ENCODE results near the gene SH3RF2. TPM values are rescaled to one million over a fixed set of nuclear protein-coding genes. Genes with fewer than 3 reads are reported as not detected.

The SH3RF2 gene
- total and polyA plus RNA-seq, 4 donors, result 1.0 to 10.5 (median 4.9) TPM

DNA sequence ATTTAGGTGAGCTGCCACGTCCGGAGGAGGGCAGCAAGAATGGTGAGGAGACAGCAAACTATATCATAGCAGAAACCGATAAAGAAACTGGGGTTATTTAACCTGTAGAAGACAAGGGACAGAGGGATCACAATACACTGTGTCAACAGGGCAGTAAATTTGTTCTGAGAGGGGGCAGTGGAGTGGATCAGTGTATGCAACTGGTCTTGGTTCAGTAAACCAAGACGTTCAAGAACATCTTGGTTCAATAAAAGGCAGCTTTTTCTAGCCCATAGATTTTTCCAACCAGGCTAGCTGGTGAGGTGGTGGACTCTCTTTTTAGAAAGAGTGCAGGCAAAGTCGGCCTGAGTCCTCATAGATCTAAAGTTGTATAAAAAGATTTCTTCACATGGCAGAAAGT is 113.7 kb downstream of the SH3RF2 start (continued):
- no peak for TF ChIP-seq JUND (IDR thresholded peaks at IDR 0.05)

GRCh38 chr5:146051678-146052077 is 115.3 kb downstream of the SH3RF2 start:
- WGBS, result 84% methylated on average over 3 of the region's 3 CpGs
- no peak overlapping the region for H3K4me3 ChIP-seq (ENCODE audit: low read depth in 1 of 3, low read length in 3 of 3)
- H3K4me1 ChIP-seq (ENCODE audit: control insufficient read depth in 4 of 4, insufficient read depth in 4 of 4, low read length in 3 of 4), result peaks cover 0 to 17% (median 3%) of the 10 kb centered on the region in 4 donors
- no peak for TF ChIP-seq RAD21 (IDR thresholded peaks at IDR 0.05)
- TF ChIP-seq NR2F2 (IDR thresholded peaks at IDR 0.05), result no peak
- TF ChIP-seq REST (IDR thresholded peaks at IDR 0.05), result no peak
- no peak for TF ChIP-seq ATF3 (IDR thresholded peaks at IDR 0.05)
- TF ChIP-seq, protein P1, sequence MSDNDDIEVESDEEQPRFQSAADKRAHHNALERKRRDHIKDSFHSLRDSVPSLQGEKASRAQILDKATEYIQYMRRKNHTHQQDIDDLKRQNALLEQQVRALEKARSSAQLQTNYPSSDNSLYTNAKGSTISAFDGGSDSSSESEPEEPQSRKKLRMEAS (IDR thresholded peaks at IDR 0.05), result no peak
- TF ChIP-seq RXRA (IDR thresholded peaks at IDR 0.05), result no peak
- no peak for TF ChIP-seq GABPA (IDR thresholded peaks at IDR 0.05 in 1 of 2, conservative IDR thresholded peaks at IDR 0.05 in 1 of 2)
- TF ChIP-seq HNF4G (IDR thresholded peaks at IDR 0.05), result no peak
- TF ChIP-seq SP1 (IDR thresholded peaks at IDR 0.05), result no peak
- TF ChIP-seq FOXA1 (IDR thresholded peaks at IDR 0.05), result no peak
- no peak for TF ChIP-seq YY1 (IDR thresholded peaks at IDR 0.05)
- TF ChIP-seq EGR1 (IDR thresholded peaks at IDR 0.05; ENCODE audit: low read depth in 2 of 2), result no peak
- TF ChIP-seq, protein P2, sequence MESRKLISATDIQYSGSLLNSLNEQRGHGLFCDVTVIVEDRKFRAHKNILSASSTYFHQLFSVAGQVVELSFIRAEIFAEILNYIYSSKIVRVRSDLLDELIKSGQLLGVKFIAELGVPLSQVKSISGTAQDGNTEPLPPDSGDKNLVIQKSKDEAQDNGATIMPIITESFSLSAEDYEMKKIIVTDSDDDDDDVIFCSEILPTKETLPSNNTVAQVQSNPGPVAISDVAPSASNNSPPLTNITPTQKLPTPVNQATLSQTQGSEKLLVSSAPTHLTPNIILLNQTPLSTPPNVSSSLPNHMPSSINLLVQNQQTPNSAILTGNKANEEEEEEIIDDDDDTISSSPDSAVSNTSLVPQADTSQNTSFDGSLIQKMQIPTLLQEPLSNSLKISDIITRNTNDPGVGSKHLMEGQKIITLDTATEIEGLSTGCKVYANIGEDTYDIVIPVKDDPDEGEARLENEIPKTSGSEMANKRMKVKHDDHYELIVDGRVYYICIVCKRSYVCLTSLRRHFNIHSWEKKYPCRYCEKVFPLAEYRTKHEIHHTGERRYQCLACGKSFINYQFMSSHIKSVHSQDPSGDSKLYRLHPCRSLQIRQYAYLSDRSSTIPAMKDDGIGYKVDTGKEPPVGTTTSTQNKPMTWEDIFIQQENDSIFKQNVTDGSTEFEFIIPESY (IDR thresholded peaks at IDR 0.05), result no peak
- TF ChIP-seq TAF1 (conservative IDR thresholded peaks at IDR 0.05), result no peak
- no peak for TF ChIP-seq FOXA2 (IDR thresholded peaks at IDR 0.05)
- TF ChIP-seq HNF4A (conservative IDR thresholded peaks at IDR 0.05), result no peak
- TF ChIP-seq JUND (IDR thresholded peaks at IDR 0.05), result no peak
- TF ChIP-seq, protein P3, sequence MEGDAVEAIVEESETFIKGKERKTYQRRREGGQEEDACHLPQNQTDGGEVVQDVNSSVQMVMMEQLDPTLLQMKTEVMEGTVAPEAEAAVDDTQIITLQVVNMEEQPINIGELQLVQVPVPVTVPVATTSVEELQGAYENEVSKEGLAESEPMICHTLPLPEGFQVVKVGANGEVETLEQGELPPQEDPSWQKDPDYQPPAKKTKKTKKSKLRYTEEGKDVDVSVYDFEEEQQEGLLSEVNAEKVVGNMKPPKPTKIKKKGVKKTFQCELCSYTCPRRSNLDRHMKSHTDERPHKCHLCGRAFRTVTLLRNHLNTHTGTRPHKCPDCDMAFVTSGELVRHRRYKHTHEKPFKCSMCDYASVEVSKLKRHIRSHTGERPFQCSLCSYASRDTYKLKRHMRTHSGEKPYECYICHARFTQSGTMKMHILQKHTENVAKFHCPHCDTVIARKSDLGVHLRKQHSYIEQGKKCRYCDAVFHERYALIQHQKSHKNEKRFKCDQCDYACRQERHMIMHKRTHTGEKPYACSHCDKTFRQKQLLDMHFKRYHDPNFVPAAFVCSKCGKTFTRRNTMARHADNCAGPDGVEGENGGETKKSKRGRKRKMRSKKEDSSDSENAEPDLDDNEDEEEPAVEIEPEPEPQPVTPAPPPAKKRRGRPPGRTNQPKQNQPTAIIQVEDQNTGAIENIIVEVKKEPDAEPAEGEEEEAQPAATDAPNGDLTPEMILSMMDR (IDR thresholded peaks at IDR 0.05; ENCODE audit: low read depth, low read length, missing input control), result no peak
- H3K36me3 ChIP-seq (ENCODE audit: control insufficient read depth in 4 of 4, insufficient read depth in 3 of 4, low read depth in 1 of 4, low read length in 3 of 4), result peaks cover 0 to 19% (median 7%) of the 10 kb centered on the region in 4 donors
- DNase-seq (ENCODE audit: low spot score), result no peak
- no peaks in the 10 kb centered on the region for H3K9me3 ChIP-seq (ENCODE audit: control insufficient read depth in 4 of 4, low read length in 3 of 4)
- no peak overlapping the region for H3K27ac ChIP-seq (ENCODE audit: low read depth in 1 of 2, low read length in 2 of 2)
- H3K27me3 ChIP-seq (ENCODE audit: control insufficient read depth in 4 of 4, insufficient read depth in 4 of 4, low read length in 3 of 4), result no peaks in the 10 kb centered on the region
- H3K9ac ChIP-seq (ENCODE audit: low read depth in 1 of 2, low read length in 2 of 2), result no peak overlapping the region

Measured in liver (tissue), 9 donors.